ENCODE measurements around the gene LRRC38. TPM values are rescaled to one million over a fixed set of nuclear protein-coding genes. Genes with fewer than 3 reads are reported as not detected.

The LRRC38 gene
- total RNA-seq, 6 donors from 2014 or later: 0.11 TPM; not detected in 5

DNA sequence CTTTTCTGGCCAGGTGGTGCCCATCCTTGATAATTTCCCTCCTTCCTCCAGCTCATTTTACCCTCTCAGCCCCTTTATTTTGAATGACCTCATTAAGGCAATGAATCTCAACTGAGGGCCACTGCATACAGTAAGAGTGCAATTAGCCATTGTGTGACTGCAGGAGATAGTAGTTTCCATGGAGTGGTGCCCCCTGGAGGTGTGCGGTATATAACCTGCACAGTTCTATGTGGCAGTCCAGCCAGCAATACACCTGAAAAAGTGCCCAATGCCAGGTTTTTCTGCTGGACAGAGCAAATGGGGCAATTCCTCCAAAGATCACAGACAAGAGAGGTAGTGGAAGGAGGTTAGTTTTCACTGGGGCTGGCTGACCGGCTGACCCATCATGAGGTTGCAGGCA is 25.9 kb upstream of the LRRC38 start:
- 93 to 100% methylated on average over 2 of the region's 2 CpGs for WGBS, 2 donors
- H3K27me3 ChIP-seq: no peaks in the 10 kb centered on the region
- no peak overlapping the region for H3K27ac ChIP-seq
- H3K4me1 ChIP-seq: peaks cover 0 to 9% (median 4%) of the 10 kb centered on the region in 4 donors
- no peak overlapping the region for H3K4me3 ChIP-seq
- DNase-seq (no peak), ATAC-seq (ENCODE audit: low FRiP score in 2 of 2) (no peak)
- H3K9me3 ChIP-seq: no peaks in the 10 kb centered on the region
- TF ChIP-seq, protein P1, sequence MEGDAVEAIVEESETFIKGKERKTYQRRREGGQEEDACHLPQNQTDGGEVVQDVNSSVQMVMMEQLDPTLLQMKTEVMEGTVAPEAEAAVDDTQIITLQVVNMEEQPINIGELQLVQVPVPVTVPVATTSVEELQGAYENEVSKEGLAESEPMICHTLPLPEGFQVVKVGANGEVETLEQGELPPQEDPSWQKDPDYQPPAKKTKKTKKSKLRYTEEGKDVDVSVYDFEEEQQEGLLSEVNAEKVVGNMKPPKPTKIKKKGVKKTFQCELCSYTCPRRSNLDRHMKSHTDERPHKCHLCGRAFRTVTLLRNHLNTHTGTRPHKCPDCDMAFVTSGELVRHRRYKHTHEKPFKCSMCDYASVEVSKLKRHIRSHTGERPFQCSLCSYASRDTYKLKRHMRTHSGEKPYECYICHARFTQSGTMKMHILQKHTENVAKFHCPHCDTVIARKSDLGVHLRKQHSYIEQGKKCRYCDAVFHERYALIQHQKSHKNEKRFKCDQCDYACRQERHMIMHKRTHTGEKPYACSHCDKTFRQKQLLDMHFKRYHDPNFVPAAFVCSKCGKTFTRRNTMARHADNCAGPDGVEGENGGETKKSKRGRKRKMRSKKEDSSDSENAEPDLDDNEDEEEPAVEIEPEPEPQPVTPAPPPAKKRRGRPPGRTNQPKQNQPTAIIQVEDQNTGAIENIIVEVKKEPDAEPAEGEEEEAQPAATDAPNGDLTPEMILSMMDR (IDR thresholded peaks at IDR 0.05): no peak
- TF ChIP-seq EP300 (IDR thresholded peaks at IDR 0.05) (no peak), POLR2AphosphoS5 (IDR thresholded peaks at IDR 0.05) (no peak), POLR2A (IDR thresholded peaks at IDR 0.05) (no peak)
- H3K36me3 ChIP-seq: no peaks in the 10 kb centered on the region

DNA sequence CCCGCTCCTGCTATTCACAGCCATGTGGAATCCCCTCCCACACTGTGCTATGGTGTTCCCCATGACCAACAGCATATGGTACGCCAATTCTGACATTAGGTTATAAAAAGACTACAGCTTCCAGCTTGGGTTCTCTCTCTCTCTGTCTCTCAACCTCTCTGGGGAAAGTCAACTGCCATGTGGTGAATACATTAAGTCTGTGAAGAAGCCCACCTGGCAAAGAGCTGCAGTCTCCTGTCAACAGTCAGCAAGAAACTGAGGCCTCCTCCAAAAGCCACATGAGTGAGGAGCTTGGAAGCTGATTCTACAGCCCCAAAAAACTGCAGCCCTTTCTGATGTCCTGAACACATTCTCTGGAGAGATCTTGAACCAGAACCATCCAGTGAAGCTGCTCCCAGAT is 25.0 kb upstream of the LRRC38 start:
- no peak overlapping the region for H3K27ac ChIP-seq
- peaks cover 0 to 5% (median under 1%) of the 10 kb centered on the region in 4 donors for H3K4me1 ChIP-seq
- no peaks in the 10 kb centered on the region for H3K9me3 ChIP-seq
- TF ChIP-seq, protein P1 (IDR thresholded peaks at IDR 0.05): no peak
- 93 to 100% methylated on average over 2 of the region's 2 CpGs for WGBS, 2 donors
- no peak for ATAC-seq (ENCODE audit: low FRiP score in 2 of 2)
- no peak overlapping the region for H3K4me3 ChIP-seq
- no peaks in the 10 kb centered on the region for H3K27me3 ChIP-seq
- no peak for DNase-seq
- no peaks in the 10 kb centered on the region for H3K36me3 ChIP-seq

DNA sequence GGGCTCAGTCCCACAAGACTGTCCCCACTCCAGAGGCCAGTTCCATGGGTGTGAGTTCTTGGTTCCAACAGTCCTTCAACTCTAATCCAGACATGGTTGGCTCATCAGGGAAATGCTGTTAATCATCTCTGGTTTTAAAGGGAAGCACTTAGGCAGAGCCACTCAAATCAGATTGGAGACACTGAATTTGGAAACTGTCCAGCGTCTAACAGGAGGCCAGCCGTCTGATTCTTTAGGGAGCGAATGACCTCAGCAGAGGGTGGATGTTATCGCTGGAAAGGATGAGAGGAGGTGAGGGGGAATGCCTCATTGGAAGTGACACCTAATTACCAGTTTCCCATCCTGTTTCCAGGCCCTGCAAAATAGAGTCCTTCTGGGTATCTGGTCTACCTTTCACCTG is 22.8 kb upstream of the LRRC38 start:
- TF ChIP-seq, protein P1 (IDR thresholded peaks at IDR 0.05): no peak
- no peak for TF ChIP-seq POLR2A (IDR thresholded peaks at IDR 0.05)
- TF ChIP-seq EP300 (IDR thresholded peaks at IDR 0.05): no peak
- H3K27me3 ChIP-seq: no peaks in the 10 kb centered on the region
- no peak for DNase-seq
- H3K9me3 ChIP-seq: no peaks in the 10 kb centered on the region
- no peaks in the 10 kb centered on the region for H3K4me1 ChIP-seq
- 61 to 67% methylated on average over 4 of the region's 4 CpGs for WGBS, 2 donors
- no peak overlapping the region for H3K4me3 ChIP-seq
- no peaks in the 10 kb centered on the region for H3K36me3 ChIP-seq
- no peak for ATAC-seq (ENCODE audit: low FRiP score in 2 of 2)
- H3K27ac ChIP-seq: no peak overlapping the region

DNA sequence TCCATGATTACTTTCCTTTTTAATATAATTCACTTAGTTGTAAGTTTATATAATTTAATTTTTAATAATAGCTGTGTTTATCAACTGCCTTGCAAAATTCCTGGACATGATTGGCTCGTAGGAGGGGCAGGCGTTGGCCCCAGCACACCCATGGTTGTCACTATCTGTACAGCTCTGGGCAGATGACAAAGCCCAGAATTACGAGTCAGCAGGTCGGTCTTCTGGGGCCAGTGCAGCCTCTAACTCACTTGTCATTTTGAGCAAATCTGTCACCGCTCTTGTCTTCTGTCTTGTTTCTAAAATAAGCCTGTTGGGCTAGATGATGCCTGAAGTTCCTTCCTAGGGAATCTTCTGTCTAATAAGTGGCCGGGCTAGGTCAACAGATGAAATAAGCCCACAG is 21.4 kb upstream of the LRRC38 start:
- Histone ChIP-seq H3K27me3 (no peaks in the 10 kb centered on the region), H3K27ac (no peak overlapping the region), H3K4me3 (no peak overlapping the region), H3K4me1 (no peaks in the 10 kb centered on the region), H3K36me3 (no peaks in the 10 kb centered on the region), H3K9me3 (no peaks in the 10 kb centered on the region)
- no peak for DNase-seq
- no peak for TF ChIP-seq EP300 (IDR thresholded peaks at IDR 0.05)
- TF ChIP-seq POLR2AphosphoS5 (IDR thresholded peaks at IDR 0.05): no peak
- no peak for TF ChIP-seq POLR2A (IDR thresholded peaks at IDR 0.05)
- TF ChIP-seq, protein P1 (IDR thresholded peaks at IDR 0.05): no peak
- no peak for ATAC-seq (ENCODE audit: low FRiP score in 2 of 2)
- WGBS, 2 donors: 90 to 92% methylated on average over 6 of the region's 6 CpGs

DNA sequence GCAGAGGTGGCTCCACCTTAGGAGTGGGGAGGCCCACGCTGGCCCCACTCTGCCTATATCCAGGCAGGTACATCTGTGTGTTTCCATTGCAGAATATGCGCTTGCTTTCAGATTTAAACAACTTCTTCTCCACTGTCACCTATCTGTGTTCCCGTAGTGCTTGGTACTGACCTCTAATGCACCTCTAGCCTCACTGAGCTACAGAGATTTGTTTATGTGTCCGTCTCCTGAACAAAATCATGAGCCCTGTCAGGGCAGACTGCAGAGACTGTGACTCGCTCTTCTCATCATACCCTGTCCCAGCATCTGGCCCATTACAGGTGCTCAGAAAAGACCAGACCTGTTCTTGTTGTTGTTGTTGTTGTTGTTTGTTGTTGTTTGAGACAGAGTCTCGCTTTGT is 14.5 kb upstream of the LRRC38 start:
- Histone ChIP-seq H3K27ac (no peak overlapping the region), H3K4me1 (no peaks in the 10 kb centered on the region), H3K27me3 (no peaks in the 10 kb centered on the region), H3K36me3 (no peaks in the 10 kb centered on the region), H3K9me3 (no peaks in the 10 kb centered on the region), H3K4me3 (no peak overlapping the region)
- TF ChIP-seq, protein P1 (IDR thresholded peaks at IDR 0.05): no peak
- TF ChIP-seq POLR2A (IDR thresholded peaks at IDR 0.05): no peak
- no peak for TF ChIP-seq EP300 (IDR thresholded peaks at IDR 0.05)
- no peak for TF ChIP-seq POLR2AphosphoS5 (IDR thresholded peaks at IDR 0.05)
- no peak for DNase-seq
- 70% methylated on average over 6 of the region's 6 CpGs for WGBS, 2 donors
- no peak for ATAC-seq (ENCODE audit: low FRiP score in 2 of 2)

Data from upper lobe of left lung (tissue), 6 donors.